Naive thymus-derived CD4-positive, alpha-beta T cell (primary cell): ENCODE results near the gene RNF150. TPM values are rescaled to one million over a fixed set of nuclear protein-coding genes. Genes with fewer than 3 reads are reported as not detected.

ENCODE experiments used
- ATAC-seq: fragments of 150-1000 bp; cut with Tn5 transposase; 2 replicates; pipeline ENCODE4 v1.10.0; 2021; ENCODE audit warnings: mild to moderate bottlenecking, moderate library complexity
- CTCF ChIA-PET: fragments of 350-600 bp; sonication (Branson Sonifier 250); formaldehyde crosslinking; loops from one replicate; lab custom pipeline; 2021; ENCODE audit warnings: antibody characterized with exemption; lab: Charles Lee
- POLR2A ChIA-PET: fragments of 350-600 bp; sonication (Branson Sonifier 250); formaldehyde crosslinking; loops from one replicate; lab custom pipeline; 2021; ENCODE audit warnings: antibody characterized with exemption, inconsistent platforms; lab: Charles Lee
- DNase-seq, 9 donors: peaks; one replicate each; pipeline versions ENCODE4 v3.0.0 to v3.0.0-alpha.2; 2020 to 2022; ENCODE audit warnings: mixed read lengths in 1 of 9
- H3K27ac ChIP-seq: one replicate; pipeline ENCODE4 v1.7.0; 2013; ENCODE audit warnings: mild to moderate bottlenecking, low read depth, low read length, moderate library complexity
- H3K27me3 ChIP-seq, 2 donors: one replicate each; pipeline ENCODE4 v1.7.0; 2013; ENCODE audit warnings: low read length in 2 of 2, mild to moderate bottlenecking in 2 of 2, moderate library complexity in 2 of 2; ENCODE audit not compliant: control insufficient read depth in 2 of 2, insufficient read depth in 2 of 2
- H3K36me3 ChIP-seq, 3 experiments: 1 replicate in 2 of 3; 2 replicates in 1 of 3; pipeline ENCODE4 v1.7.0; 2013; ENCODE audit warnings: low read length in 3 of 3, mild to moderate bottlenecking in 3 of 3, moderate library complexity in 1 of 3; ENCODE audit not compliant: insufficient read depth in 3 of 3, control insufficient read depth in 2 of 3
- H3K4me1 ChIP-seq, 2 donors: one replicate each; pipeline ENCODE4 v1.7.0; 2013; ENCODE audit warnings: low read length in 2 of 2, mild to moderate bottlenecking in 2 of 2, moderate library complexity in 1 of 2; ENCODE audit not compliant: control insufficient read depth in 2 of 2, insufficient read depth in 2 of 2
- H3K4me3 ChIP-seq: 2 replicates; pipeline ENCODE4 v1.7.0; 2013; ENCODE audit warnings: mild to moderate bottlenecking, low read length
- H3K9me3 ChIP-seq, 3 experiments: 1 replicate in 2 of 3; 2 replicates in 1 of 3; pipeline ENCODE4 v1.7.0; 2013; ENCODE audit warnings: low read length in 3 of 3; ENCODE audit not compliant: control insufficient read depth in 2 of 3
- H3K27ac Mint-ChIP-seq, 9 donors: one replicate each; pipeline ENCODE4 v1.8.0; 2020 to 2022; ENCODE audit warnings: mixed read lengths in 9 of 9, mild to moderate bottlenecking in 8 of 9, moderate library complexity in 5 of 9, inconsistent platforms in 2 of 9
- H3K27me3 Mint-ChIP-seq, 5 donors: one replicate each; pipeline ENCODE4 v1.8.0; 2021 to 2022; ENCODE audit warnings: mixed read lengths in 5 of 5, mild to moderate bottlenecking in 1 of 5
- H3K36me3 Mint-ChIP-seq, 5 donors: one replicate each; pipeline ENCODE4 v1.8.0; 2020 to 2022; ENCODE audit warnings: mixed read lengths in 5 of 5, mild to moderate bottlenecking in 3 of 5, inconsistent platforms in 1 of 5
- H3K4me1 Mint-ChIP-seq, 7 donors: one replicate each; pipeline ENCODE4 v1.8.0; 2020 to 2022; ENCODE audit warnings: mixed read lengths in 7 of 7, mild to moderate bottlenecking in 3 of 7, inconsistent platforms in 1 of 7
- H3K4me3 Mint-ChIP-seq, 10 donors: one replicate each; pipeline ENCODE4 v1.8.0; 2020 to 2022; ENCODE audit warnings: mild to moderate bottlenecking in 10 of 10, mixed read lengths in 10 of 10, moderate library complexity in 6 of 10, inconsistent platforms in 2 of 10
- H3K9me3 Mint-ChIP-seq, 11 donors: one replicate each; pipeline ENCODE4 v1.8.0; 2020 to 2022; ENCODE audit warnings: mixed read lengths in 11 of 11, mild to moderate bottlenecking in 4 of 11, inconsistent platforms in 1 of 11, moderate library complexity in 1 of 11
- intact Hi-C, 2 donors: fragments of 100-400 bp; cut with micrococcal nuclease; formaldehyde crosslinking; loops; one replicate each; pipeline ENCODE4 v1.15.1; 2023
- polyA plus RNA-seq, 2 donors: library from polyadenylated mRNA; unstranded; fragments of 300-500 nt; fragmentation: Illumina TruSeq; gene quantifications; one replicate each; pipeline ENCODE4 v1.2.3, GENCODE V29; 2021
- total RNA-seq, 6 experiments: library from RNA in 5 of 6; stranded (reverse) in 5 of 6; gene quantifications; 1 replicate in 5 of 6; 2 replicates in 1 of 6; pipeline ENCODE4 v1.2.3 and lab custom pipeline; 2021 to 2026

RNF150 gene
- total RNA-seq, result under 1 TPM in 1 of 5 experiments, not detected in 4; 0.02 TPM
- polyA plus RNA-seq, result not detected
- not detected for total RNA-seq (lab: John Stamatoyannopoulos, UW)

DNA sequence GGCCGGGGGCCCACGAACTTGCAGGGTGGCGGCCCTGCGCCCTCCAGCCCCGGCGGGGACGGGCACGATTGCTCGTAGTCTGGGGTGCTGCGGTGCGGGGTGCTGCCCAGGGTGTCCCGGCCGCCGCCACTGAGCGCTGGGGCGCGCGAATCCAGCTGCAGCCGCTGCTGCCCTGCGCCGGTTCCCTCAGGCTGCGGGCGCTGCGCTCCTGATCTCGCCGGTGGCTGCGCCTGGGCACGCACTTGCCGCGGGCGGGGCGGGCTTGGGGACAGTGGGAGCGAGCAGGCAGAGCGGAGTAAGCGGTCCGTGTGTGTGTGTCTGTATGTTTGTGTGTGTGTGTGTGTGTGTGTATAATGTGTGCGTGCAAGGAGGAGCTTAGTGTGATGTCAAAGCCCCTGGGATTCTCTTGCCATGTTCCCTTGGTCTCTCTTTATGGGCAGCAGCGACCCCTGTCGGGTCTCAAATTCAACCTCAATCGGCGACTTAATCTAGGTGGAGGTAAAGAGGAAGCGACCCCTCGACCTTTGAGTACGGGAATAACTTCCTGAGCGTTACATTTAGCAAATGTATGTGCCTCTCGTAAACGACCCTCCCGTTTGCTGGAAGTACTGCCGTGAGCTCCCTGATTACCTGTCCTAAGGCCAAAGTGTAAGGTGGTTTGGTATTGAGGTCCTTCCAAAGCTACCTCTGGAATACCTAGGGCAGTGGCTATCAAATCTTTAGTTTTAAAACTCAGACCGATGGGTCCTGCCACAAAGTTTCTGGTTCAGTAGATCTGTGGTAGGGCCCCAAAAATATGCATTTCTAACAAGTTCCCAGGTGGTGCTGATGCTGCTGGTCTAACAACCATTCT is at the start of gene RNF150:
RNF150 (minus strand) TSS at position 324 of the 853 bp plus-strand sequence.
- Histone ChIP-seq H3K9me3 (no peaks in the 10 kb centered on the region), H3K4me3 (peak within 1 kb of the TSS; percentile 26), H3K4me1 (no peaks in the 10 kb centered on the region), H3K36me3 (no peaks in the 10 kb centered on the region), H3K27ac (no peak within 1 kb of the TSS), H3K27me3 (no peaks in the 10 kb centered on the region)
- POLR2A ChIA-PET, result no interaction called here
- Mint-ChIP-seq H3K4me1 (peaks cover 0 to 20% (median 13%) of the 10 kb centered on the region in 7 donors), H3K4me3 (peak within 1 kb of the TSS; percentile 80 to 94 (median 88)), H3K9me3 (peaks cover 0 to 4% (median 0%) of the 10 kb centered on the region in 11 donors), H3K27me3 (peaks cover 67 to 81% (median 72%) of the 10 kb centered on the region in 5 donors), H3K27ac (peak within 1 kb of the TSS in 1 of 9 donors; percentile 40), H3K36me3 (no peaks in the 10 kb centered on the region)
- DNase-seq, result peak in 7 of 9 donors; percentile 7 to 39 (median 9)
- CTCF ChIA-PET, result no interaction called here
- intact Hi-C loops, result loop anchor here (1.0 kb wide), 1 partner anchor 272 kb away; no protein-coding TSS in a partner anchor
- peak; percentile 60 for ATAC-seq

DNA sequence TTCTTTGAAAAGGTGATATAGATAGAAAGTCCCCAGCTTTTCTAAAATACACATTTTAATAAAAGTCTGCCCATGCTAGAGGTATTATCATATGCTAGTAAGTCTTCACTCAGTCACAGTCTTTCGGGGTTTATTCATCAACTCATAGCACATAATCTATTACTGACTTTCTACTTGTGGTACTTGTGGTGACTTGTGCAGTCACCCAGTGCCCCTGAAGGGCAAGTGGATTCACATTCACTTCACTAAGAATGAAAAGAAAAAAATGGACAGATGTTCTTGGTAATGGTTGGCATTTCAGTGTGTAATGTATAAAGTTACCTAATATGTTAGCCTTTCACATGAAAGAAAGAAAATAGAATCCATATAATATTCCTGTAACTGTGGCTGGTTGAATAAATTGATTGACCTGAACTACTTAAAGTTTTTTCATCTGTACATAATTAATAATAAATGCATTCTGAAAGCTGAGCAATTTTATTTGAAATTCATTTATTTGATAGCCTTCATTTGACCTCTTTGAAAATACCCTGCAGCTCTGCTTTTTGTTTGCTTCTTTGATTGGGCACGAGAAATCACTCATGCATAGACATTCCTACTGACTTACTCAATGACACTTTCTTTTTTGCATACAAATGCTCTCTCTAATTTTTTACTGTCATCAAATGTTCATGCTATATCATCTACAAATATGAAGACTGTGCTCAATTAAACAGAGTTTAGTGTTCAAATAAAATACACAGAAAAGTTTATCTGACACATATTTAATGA is 47.9 kb upstream of the RNF150 start:
- no peaks in the 10 kb centered on the region for H3K9me3 ChIP-seq
- H3K27me3 ChIP-seq, result no peaks in the 10 kb centered on the region
- Mint-ChIP-seq H3K4me3 (no peak overlapping the region), H3K9me3 (peaks cover 0 to 3% (median 0%) of the 10 kb centered on the region in 11 donors), H3K27me3 (peaks cover 5 to 20% (median 15%) of the 10 kb centered on the region in 5 donors), H3K36me3 (no peaks in the 10 kb centered on the region), H3K27ac (no peak overlapping the region), H3K4me1 (no peaks in the 10 kb centered on the region)
- no peaks in the 10 kb centered on the region for H3K36me3 ChIP-seq
- DNase-seq, result no peak
- no peak for ATAC-seq
- ChIA-PET POLR2A (no interaction called here), CTCF (no interaction called here)
- no peak overlapping the region for H3K4me3 ChIP-seq
- intact Hi-C loops, result no loop called here
- H3K4me1 ChIP-seq, result no peaks in the 10 kb centered on the region
- no peak overlapping the region for H3K27ac ChIP-seq

DNA sequence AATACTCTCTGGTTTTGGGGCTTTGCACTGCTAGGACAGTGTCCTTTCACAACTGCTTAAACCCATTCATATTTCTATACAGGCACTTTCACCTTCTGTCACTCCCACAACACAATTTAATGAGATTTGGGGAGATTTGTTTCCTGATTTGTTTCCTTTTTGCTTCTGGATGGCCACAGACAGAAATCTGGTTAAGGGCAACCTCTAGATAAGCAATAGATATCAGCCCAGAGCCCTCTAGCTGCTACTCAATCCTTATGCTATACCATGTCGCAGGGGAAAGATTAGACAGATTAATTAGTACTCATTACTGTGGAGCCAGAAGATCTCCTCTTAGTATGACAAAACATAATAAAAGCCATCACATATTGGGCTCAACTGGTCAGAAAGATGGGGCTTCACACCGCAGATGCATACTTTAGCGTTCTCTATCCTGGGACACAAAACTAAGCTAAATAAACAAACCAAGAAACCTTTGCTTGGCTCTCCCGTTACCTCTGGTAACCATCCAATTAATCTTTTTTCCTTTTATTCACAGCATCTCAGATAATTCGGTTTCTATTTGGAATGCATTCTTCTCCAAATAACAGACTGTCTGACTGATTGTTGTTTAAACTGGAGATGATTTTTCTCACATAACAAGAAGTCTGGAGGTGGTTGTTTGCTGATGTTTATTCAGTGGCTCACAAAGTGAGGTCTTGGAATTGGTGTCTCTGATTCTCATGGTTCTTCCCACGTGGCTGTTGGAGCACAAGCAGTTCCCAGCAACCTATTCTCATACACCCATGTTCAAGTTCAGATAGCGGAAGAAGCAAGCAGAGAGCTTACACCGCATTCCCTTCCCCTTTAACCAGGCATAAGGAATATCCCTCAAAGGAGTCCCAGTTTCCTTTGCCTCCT is 46.5 kb upstream of the RNF150 start:
- no peak overlapping the region for H3K27ac Mint-ChIP-seq
- H3K4me1 ChIP-seq, result no peaks in the 10 kb centered on the region
- H3K27me3 ChIP-seq, result no peaks in the 10 kb centered on the region
- ChIA-PET POLR2A (no interaction called here), CTCF (no interaction called here)
- H3K4me3 ChIP-seq, result no peak overlapping the region
- H3K27ac ChIP-seq, result no peak overlapping the region
- H3K27me3 Mint-ChIP-seq, result peaks cover 5 to 20% (median 13%) of the 10 kb centered on the region in 5 donors
- intact Hi-C loops, result no loop called here
- H3K36me3 Mint-ChIP-seq, result no peaks in the 10 kb centered on the region
- no peaks in the 10 kb centered on the region for H3K36me3 ChIP-seq
- H3K9me3 ChIP-seq, result no peaks in the 10 kb centered on the region
- DNase-seq, result no peak
- H3K9me3 Mint-ChIP-seq, result peaks cover 0 to 3% (median 0%) of the 10 kb centered on the region in 11 donors
- H3K4me1 Mint-ChIP-seq, result no peaks in the 10 kb centered on the region
- H3K4me3 Mint-ChIP-seq, result no peak overlapping the region
- no peak for ATAC-seq

DNA sequence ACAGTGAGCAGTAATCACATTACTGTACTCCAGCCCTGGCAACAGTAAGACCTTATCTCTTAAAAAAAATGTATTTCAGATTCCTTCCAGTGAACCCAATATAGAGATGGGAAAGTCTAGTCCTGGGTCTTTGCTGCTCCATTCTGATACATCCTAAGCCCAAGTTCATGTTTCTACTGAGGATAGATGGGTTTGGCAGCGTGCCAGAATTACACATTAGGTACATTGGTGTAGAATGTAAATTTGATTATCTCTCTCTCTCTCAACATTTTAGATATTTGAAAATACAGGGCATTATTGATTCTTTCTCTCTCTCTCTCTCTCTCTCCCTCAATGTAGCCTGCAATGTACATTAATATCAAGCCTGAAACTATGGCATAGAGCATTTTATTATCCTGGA is 43.9 kb upstream of the RNF150 start:
- no peak overlapping the region for H3K27ac Mint-ChIP-seq
- CTCF ChIA-PET, result no interaction called here
- Histone ChIP-seq H3K27ac (no peak overlapping the region), H3K36me3 (no peaks in the 10 kb centered on the region), H3K4me1 (no peaks in the 10 kb centered on the region), H3K27me3 (no peaks in the 10 kb centered on the region), H3K4me3 (no peak overlapping the region), H3K9me3 (no peaks in the 10 kb centered on the region)
- H3K4me3 Mint-ChIP-seq, result no peak overlapping the region
- ATAC-seq, result no peak
- H3K4me1 Mint-ChIP-seq, result peaks cover 0 to 2% (median 0%) of the 10 kb centered on the region in 7 donors
- no peaks in the 10 kb centered on the region for H3K36me3 Mint-ChIP-seq
- H3K27me3 Mint-ChIP-seq, result peaks cover 5 to 24% (median 13%) of the 10 kb centered on the region in 5 donors
- no peaks in the 10 kb centered on the region for H3K9me3 Mint-ChIP-seq
- DNase-seq, result no peak
- POLR2A ChIA-PET, result no interaction called here
- intact Hi-C loops, result no loop called here

DNA sequence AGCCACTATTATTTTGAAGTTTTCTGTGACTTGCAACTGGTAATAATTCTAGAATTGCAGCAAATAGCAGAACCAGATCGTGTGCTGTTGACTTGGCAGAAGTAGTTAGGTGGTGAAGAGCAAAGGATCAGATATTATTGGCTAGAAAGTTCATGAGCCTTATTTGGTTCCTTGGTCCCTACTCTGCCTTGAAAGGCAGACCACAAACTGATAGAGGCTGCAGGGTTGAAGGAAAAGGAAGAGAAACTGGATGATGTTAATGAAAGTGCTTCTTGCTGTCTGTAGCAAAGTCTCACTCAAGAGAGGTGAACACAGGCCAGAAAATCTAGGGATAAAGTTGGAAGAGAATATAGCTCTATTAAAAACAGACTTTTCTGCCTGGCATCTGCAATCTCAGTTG is 41.2 kb upstream of the RNF150 start:
- intact Hi-C loops, result no loop called here
- Mint-ChIP-seq H3K27me3 (peaks cover 5 to 18% (median 9%) of the 10 kb centered on the region in 5 donors), H3K36me3 (no peaks in the 10 kb centered on the region), H3K27ac (no peak overlapping the region), H3K9me3 (peaks cover 0 to 2% (median 0%) of the 10 kb centered on the region in 11 donors), H3K4me3 (no peak overlapping the region), H3K4me1 (peaks cover 0 to 2% (median 0%) of the 10 kb centered on the region in 7 donors)
- POLR2A ChIA-PET, result no interaction called here
- DNase-seq, result no peak
- no peaks in the 10 kb centered on the region for H3K9me3 ChIP-seq
- H3K27me3 ChIP-seq, result no peaks in the 10 kb centered on the region
- no peak for ATAC-seq
- no peak overlapping the region for H3K4me3 ChIP-seq
- CTCF ChIA-PET, result no interaction called here
- H3K36me3 ChIP-seq, result no peaks in the 10 kb centered on the region
- no peak overlapping the region for H3K27ac ChIP-seq
- no peaks in the 10 kb centered on the region for H3K4me1 ChIP-seq

DNA sequence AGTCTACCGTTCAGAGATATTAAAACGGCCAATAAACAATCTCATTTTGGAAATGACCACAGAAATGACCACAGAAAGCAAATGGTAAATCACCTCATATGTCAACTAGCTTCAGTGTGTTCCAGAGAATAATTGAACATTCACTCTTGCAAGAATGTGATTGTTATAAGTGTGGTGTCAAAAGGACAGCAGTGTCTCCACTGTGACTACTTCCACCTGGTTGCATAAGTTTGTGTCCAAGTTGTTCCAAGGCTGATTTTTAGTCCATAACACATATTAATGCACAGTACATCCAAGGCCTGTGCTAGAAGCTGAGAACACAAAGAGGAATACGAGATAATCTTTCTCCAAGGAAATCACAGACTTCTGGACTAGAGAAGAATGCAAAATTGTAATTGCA is 37.4 kb upstream of the RNF150 start:
- H3K27ac ChIP-seq, result no peak overlapping the region
- Mint-ChIP-seq H3K27me3 (peaks cover 5 to 16% (median 10%) of the 10 kb centered on the region in 5 donors), H3K4me3 (no peak overlapping the region), H3K9me3 (peaks cover 0 to 10% (median 3%) of the 10 kb centered on the region in 11 donors), H3K36me3 (no peaks in the 10 kb centered on the region), H3K27ac (no peak overlapping the region), H3K4me1 (peaks cover 0 to 2% (median 0%) of the 10 kb centered on the region in 7 donors)
- intact Hi-C loops, result no loop called here
- no peaks in the 10 kb centered on the region for H3K9me3 ChIP-seq
- H3K36me3 ChIP-seq, result no peaks in the 10 kb centered on the region
- no peak overlapping the region for H3K4me3 ChIP-seq
- DNase-seq, result no peak
- H3K4me1 ChIP-seq, result no peaks in the 10 kb centered on the region
- ATAC-seq, result no peak
- ChIA-PET POLR2A (no interaction called here), CTCF (no interaction called here)
- H3K27me3 ChIP-seq, result no peaks in the 10 kb centered on the region
